Measurements from ENCODE around the gene DNAJC15.

Gene DNAJC15

GRCh38 chr13:43020794-43021193, 2.6 kb upstream of the DNAJC15 start:
- no peaks in the 10 kb centered on the region for H3K36me3 ChIP-seq
- DNase-seq: no peak
- no peak overlapping the region for H3K4me3 ChIP-seq (ENCODE audit: low read depth, low read length)
- no peak overlapping the region for H3K27ac ChIP-seq
- no peaks in the 10 kb centered on the region for H3K9me3 ChIP-seq (ENCODE audit: severe bottlenecking)
- no peaks in the 10 kb centered on the region for H3K27me3 ChIP-seq (ENCODE audit: insufficient read depth, low read depth, severe bottlenecking)
- TF ChIP-seq, protein P1, sequence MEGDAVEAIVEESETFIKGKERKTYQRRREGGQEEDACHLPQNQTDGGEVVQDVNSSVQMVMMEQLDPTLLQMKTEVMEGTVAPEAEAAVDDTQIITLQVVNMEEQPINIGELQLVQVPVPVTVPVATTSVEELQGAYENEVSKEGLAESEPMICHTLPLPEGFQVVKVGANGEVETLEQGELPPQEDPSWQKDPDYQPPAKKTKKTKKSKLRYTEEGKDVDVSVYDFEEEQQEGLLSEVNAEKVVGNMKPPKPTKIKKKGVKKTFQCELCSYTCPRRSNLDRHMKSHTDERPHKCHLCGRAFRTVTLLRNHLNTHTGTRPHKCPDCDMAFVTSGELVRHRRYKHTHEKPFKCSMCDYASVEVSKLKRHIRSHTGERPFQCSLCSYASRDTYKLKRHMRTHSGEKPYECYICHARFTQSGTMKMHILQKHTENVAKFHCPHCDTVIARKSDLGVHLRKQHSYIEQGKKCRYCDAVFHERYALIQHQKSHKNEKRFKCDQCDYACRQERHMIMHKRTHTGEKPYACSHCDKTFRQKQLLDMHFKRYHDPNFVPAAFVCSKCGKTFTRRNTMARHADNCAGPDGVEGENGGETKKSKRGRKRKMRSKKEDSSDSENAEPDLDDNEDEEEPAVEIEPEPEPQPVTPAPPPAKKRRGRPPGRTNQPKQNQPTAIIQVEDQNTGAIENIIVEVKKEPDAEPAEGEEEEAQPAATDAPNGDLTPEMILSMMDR (IDR thresholded peaks at IDR 0.05; ENCODE audit: low read depth, low read length): no peak

DNA sequence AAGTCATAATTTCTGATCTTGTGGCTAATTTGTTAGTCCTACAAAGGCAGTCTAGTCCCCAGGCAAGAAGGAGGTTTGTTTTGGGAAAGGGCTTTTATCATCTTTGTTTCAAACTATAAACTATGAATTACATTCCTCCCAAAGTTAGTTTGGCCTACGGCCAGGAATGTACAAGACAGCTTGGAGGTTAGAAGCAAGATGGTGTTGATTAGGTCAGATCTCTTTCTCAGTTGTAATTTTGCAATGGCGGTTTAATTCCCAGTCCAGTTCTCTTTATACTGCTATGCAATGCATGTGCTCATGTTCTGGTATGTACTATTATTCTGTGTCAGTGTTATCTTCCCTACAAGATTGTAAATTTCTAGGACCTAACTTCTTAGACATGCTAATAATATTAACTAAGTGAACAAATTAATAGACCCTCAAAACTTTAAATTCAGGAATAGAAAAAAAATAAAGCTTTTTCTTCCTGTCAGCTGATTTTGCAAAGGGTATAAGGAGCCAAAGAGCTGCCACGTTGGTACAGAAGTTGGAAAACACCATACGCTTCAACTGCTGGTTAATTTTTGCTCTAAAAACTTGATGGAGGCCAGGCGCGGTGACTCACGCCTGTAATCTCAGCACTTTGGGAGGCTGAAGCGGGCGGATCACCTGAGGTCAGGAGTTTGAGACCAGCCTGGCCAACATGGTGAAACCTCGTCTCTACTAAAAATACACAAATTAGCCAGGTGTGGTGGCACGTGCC, 1.3 kb upstream of the DNAJC15 start:
- Histone ChIP-seq H3K9me3 (ENCODE audit: severe bottlenecking) (no peaks in the 10 kb centered on the region), H3K36me3 (no peaks in the 10 kb centered on the region), H3K27ac (no peak overlapping the region), H3K4me3 (ENCODE audit: low read depth, low read length) (no peak overlapping the region), H3K27me3 (ENCODE audit: insufficient read depth, low read depth, severe bottlenecking) (no peaks in the 10 kb centered on the region)
- TF ChIP-seq, protein P1 (IDR thresholded peaks at IDR 0.05; ENCODE audit: low read depth, low read length): no peak
- no peak for DNase-seq

DNA sequence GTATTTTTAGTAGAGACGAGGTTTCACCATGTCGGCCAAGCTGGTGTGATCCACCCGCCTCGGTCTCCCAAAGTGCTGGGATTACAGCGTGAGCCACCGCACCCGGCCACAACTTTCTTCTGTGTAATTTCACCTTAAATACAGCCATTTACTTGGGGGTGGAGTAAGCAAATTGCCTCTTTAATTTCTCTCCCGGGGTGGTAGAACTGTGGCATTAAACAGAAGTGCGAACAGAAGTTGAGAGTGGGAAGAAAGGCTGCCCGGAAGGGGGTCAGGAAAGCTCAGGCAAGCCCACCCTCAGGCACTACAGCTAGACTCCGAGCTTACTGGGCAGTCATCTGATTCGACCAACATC, 475 bp upstream of the DNAJC15 start:
- Histone ChIP-seq H3K36me3 (no peaks in the 10 kb centered on the region), H3K9me3 (ENCODE audit: severe bottlenecking) (no peaks in the 10 kb centered on the region), H3K27me3 (ENCODE audit: insufficient read depth, low read depth, severe bottlenecking) (no peaks in the 10 kb centered on the region), H3K27ac (peak overlapping the region; percentile 79), H3K4me3 (ENCODE audit: low read depth, low read length) (peak overlapping the region; percentile 67)
- DNase-seq: peak; percentile 5
- TF ChIP-seq, protein P1 (IDR thresholded peaks at IDR 0.05; ENCODE audit: low read depth, low read length): no peak

DNA sequence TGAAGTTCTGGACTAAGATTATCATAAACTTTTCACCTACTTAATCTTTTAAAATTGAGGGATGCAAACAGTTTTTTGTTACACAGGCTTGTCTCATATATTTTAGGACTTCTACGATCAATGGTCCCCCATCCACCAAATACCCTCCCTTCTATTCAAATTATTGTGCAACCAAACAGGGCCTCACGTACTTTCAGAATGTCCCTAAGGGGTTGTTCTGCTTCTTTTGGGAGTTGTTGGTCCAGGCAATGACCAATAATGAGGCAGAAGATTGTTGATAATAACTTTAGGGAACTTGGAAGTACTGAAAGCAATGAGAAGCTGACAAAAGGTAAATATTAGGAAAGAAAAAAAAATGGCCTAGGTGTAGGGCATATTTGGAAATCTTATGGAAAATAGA, 2.9 kb downstream of the DNAJC15 start:
- no peak overlapping the region for H3K4me3 ChIP-seq (ENCODE audit: low read depth, low read length)
- no peaks in the 10 kb centered on the region for H3K27me3 ChIP-seq (ENCODE audit: insufficient read depth, low read depth, severe bottlenecking)

GRCh38 chr13:43030548-43030947, 7.2 kb downstream of the DNAJC15 start:
- TF ChIP-seq, protein P1 (IDR thresholded peaks at IDR 0.05; ENCODE audit: low read depth, low read length): no peak
- Histone ChIP-seq H3K4me3 (ENCODE audit: low read depth, low read length) (no peak overlapping the region), H3K36me3 (no peaks in the 10 kb centered on the region), H3K9me3 (ENCODE audit: severe bottlenecking) (no peaks in the 10 kb centered on the region), H3K27ac (no peak overlapping the region), H3K27me3 (ENCODE audit: insufficient read depth, low read depth, severe bottlenecking) (no peaks in the 10 kb centered on the region)
- no peak for DNase-seq

More for the DNA sequence above, 2.9 kb downstream of the DNAJC15 start:
- H3K27ac ChIP-seq: no peak overlapping the region
- H3K36me3 ChIP-seq: no peaks in the 10 kb centered on the region
- no peak for DNase-seq
- no peaks in the 10 kb centered on the region for H3K9me3 ChIP-seq (ENCODE audit: severe bottlenecking)
- TF ChIP-seq, protein P1 (IDR thresholded peaks at IDR 0.05; ENCODE audit: low read depth, low read length): no peak

DNA sequence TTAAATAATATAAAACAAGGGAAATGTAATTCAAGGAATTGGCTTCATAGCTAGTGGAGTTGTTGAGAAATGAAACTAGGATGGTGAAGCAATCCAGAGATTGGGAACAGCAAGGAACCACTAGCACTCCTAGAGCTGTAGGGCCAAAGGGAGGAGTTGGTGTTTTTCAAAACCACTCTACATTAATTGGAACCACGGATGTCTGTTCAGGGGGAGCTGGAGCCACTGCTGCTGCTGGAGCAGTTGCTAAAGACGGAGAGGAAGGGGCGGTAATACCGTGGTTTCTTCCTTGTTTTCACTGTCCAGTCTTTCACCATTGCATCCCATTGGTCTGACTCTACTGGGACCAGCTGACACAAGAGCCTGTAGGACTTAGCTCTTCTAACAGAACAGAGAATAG, 8.5 kb downstream of the DNAJC15 start:
- DNase-seq: no peak
- Histone ChIP-seq H3K36me3 (no peaks in the 10 kb centered on the region), H3K9me3 (ENCODE audit: severe bottlenecking) (no peaks in the 10 kb centered on the region), H3K27me3 (ENCODE audit: insufficient read depth, low read depth, severe bottlenecking) (no peaks in the 10 kb centered on the region), H3K4me3 (ENCODE audit: low read depth, low read length) (no peak overlapping the region), H3K27ac (no peak overlapping the region)
- TF ChIP-seq, protein P1 (IDR thresholded peaks at IDR 0.05; ENCODE audit: low read depth, low read length): no peak
